Spleen (tissue), 7 donors: ENCODE measurements around the gene MINDY4.

ENCODE experiments used
- CTCF ChIP-seq, 11 experiments: fragments of 200-600 bp in 7 of 11; fragments of 450-650 bp in 4 of 11; sonication (generic) in 4 of 11; IDR thresholded peaks in 8 of 11; conservative IDR thresholded peaks in 3 of 11; 1 replicate in 7 of 11; 2 replicates in 4 of 11; pipeline versions ENCODE4 v1.4.0 to v1.8.0; 2016 to 2021; ENCODE audit warnings: antibody characterized with exemption in 11 of 11, inconsistent platforms in 4 of 11, mild to moderate bottlenecking in 1 of 11
- POLR2A ChIP-seq, 3 donors: fragments of 450-650 bp; IDR thresholded peaks; one replicate each; pipeline ENCODE4 v1.5.1; 2017; ENCODE audit warnings: antibody characterized with exemption in 3 of 3, mild to moderate bottlenecking in 1 of 3
- POLR2AphosphoS5 ChIP-seq, 3 donors: sonication (generic); formaldehyde crosslinking; IDR thresholded peaks; one replicate each; pipeline ENCODE4 v1.5.1; 2017; ENCODE audit warnings: antibody characterized with exemption in 3 of 3
- donor health status: DM: no; HTN: no; CAD: no; lungs with moderate emphysema.
- donor health status: DM: no; HTN: no; CAD: no.
- donor health status: DM: no; HTN: no; CAD: no.

- no peak for TF ChIP-seq CTCF (IDR thresholded peaks at IDR 0.05 in 8 of 11, conservative IDR thresholded peaks at IDR 0.05 in 3 of 11)
- TF ChIP-seq POLR2AphosphoS5 (IDR thresholded peaks at IDR 0.05), result peak in 2 of 3 donors; percentile 8 to 51
- no peak for TF ChIP-seq POLR2A (IDR thresholded peaks at IDR 0.05)
Observed at GRCh38 chr7:30750683-30751650, 20.2 kb upstream of the MINDY4 start.
